ENCODE data around the gene SPAG9. TPM values are rescaled to one million over a fixed set of nuclear protein-coding genes. Genes with fewer than 3 reads are reported as not detected.

The SPAG9 gene
- total RNA-seq, 3 donors from 2014 or later = 37.2 to 45.6 (median 37.4) TPM

- ATAC-seq = no peak
- H3K36me3 Mint-ChIP-seq (ENCODE audit: insufficient read depth) = peaks cover 24% of the 10 kb centered on the region
Observed at GRCh38 chr17:51018541-51018940, 102.1 kb downstream of the SPAG9 start.

GRCh38 chr17:51017270-51017669 is 103.4 kb downstream of the SPAG9 start:
- Mint-ChIP-seq H3K9me3 (no peaks in the 10 kb centered on the region), H3K27me3 (ENCODE audit: low read depth) (no peaks in the 10 kb centered on the region), H3K36me3 (ENCODE audit: insufficient read depth) (peaks cover 27% of the 10 kb centered on the region), H3K4me1 (ENCODE audit: low read depth) (peaks cover 2% of the 10 kb centered on the region), H3K4me3 (no peak overlapping the region)
- DNase-seq = no peak
- ATAC-seq = no peak

More at GRCh38 chr17:51018541-51018940, 102.1 kb downstream of the SPAG9 start:
- Mint-ChIP-seq H3K4me3 (no peak overlapping the region), H3K9me3 (no peaks in the 10 kb centered on the region), H3K27me3 (ENCODE audit: low read depth) (no peaks in the 10 kb centered on the region), H3K4me1 (ENCODE audit: low read depth) (peaks cover 2% of the 10 kb centered on the region)
- no peak for DNase-seq

DNA sequence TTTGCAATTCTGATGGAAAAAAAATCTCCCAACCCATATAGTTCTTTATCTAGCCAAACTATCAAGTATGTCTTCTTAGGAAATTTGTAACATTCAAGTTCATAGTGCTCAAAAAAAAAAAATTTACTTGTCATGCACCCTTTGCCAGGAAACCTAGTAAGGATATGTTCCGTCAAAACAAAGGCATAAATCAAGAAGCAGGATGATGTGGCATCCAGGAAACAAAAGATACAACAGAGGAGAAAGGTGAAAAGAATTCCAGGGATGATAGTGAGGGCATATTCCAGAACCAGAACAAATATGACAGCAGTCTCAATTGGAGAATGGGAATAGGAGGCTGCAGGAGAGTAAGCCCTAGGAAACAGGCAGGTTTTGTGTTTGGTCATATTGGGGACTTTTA is 104.6 kb downstream of the SPAG9 start:
- Mint-ChIP-seq H3K36me3 (ENCODE audit: insufficient read depth) (peaks cover 27% of the 10 kb centered on the region), H3K4me3 (no peak overlapping the region), H3K27me3 (ENCODE audit: low read depth) (no peaks in the 10 kb centered on the region), H3K9me3 (no peaks in the 10 kb centered on the region), H3K4me1 (ENCODE audit: low read depth) (peaks cover 2% of the 10 kb centered on the region)
- no peak for DNase-seq
- ATAC-seq = no peak

DNA sequence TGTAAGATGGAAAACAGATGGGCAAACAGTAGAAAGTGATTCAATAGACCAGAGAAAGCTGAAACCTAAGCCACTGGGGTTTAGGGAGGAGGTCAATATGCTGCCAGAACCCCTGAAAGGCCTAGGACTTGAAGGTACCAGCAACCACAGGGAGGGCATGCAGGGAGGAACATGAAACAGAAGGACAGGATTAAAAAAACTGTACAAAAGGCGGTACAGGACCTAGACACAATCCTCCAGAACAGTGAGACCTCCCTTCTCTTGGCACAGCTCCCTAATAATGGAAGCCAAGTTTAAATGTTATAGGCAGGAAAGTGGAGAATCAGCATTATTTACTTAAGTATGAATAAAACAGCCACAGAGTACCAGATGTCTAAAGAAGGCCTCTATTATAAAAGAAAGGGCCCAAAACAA is 105.5 kb downstream of the SPAG9 start:
- no peaks in the 10 kb centered on the region for H3K9me3 Mint-ChIP-seq
- peaks cover 2% of the 10 kb centered on the region for H3K4me1 Mint-ChIP-seq (ENCODE audit: low read depth)
- ATAC-seq (no peak), DNase-seq (no peak)
- no peak overlapping the region for H3K4me3 Mint-ChIP-seq
- peaks cover 28% of the 10 kb centered on the region for H3K36me3 Mint-ChIP-seq (ENCODE audit: insufficient read depth)
- H3K27me3 Mint-ChIP-seq (ENCODE audit: low read depth) = no peaks in the 10 kb centered on the region

DNA sequence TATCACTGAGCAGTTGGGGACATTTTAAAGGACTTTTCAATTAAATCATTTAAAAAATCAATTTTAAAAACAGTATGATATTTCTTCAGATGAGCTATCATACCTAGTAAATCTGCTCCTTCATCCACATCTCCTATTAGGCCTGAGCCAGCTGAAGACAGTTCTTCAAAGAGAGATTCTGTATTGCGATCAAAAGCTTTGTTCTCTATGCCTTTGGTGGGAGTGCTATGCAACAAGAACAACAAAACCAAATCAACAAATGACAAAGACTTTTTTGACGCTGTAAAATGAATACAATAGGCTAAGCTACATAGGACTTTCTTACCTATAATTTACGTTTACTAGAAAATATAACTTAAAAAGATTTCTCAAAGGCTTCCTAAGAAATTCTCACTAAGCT is 106.5 kb downstream of the SPAG9 start:
- Mint-ChIP-seq H3K4me1 (ENCODE audit: low read depth) (peaks cover 2% of the 10 kb centered on the region), H3K9me3 (no peaks in the 10 kb centered on the region), H3K27me3 (ENCODE audit: low read depth) (no peaks in the 10 kb centered on the region), H3K36me3 (ENCODE audit: insufficient read depth) (peaks cover 28% of the 10 kb centered on the region), H3K4me3 (no peak overlapping the region)
- no peak for DNase-seq
- ATAC-seq = no peak

GRCh38 chr17:51013322-51013721 is 107.3 kb downstream of the SPAG9 start:
- no peak for DNase-seq
- no peak for ATAC-seq
- Mint-ChIP-seq H3K27me3 (ENCODE audit: low read depth) (no peaks in the 10 kb centered on the region), H3K4me1 (ENCODE audit: low read depth) (peaks cover 2% of the 10 kb centered on the region), H3K36me3 (ENCODE audit: insufficient read depth) (peaks cover 27% of the 10 kb centered on the region), H3K4me3 (no peak overlapping the region), H3K9me3 (no peaks in the 10 kb centered on the region)

DNA sequence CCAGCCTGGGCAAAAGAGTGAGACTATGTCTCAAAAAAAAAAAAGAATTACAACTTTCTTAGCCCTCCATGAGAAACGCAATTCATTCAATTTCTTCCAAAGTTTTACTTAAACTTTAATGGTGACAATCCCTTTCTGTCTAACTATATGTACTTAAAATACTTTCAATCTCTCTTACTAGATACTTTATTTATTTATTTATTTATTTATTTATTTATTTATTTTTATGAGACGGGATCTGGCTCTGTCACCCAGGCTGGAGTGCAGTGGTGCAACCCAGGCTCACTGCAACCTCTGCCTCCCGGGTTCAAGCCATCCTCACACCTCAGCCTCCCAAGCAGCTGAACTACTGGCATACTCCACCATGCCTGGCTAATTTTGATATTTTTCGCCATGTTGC is 108.1 kb downstream of the SPAG9 start:
- H3K36me3 Mint-ChIP-seq (ENCODE audit: insufficient read depth) = peaks cover 28% of the 10 kb centered on the region
- ATAC-seq (no peak), DNase-seq (no peak)
- H3K9me3 Mint-ChIP-seq = no peaks in the 10 kb centered on the region
- no peaks in the 10 kb centered on the region for H3K27me3 Mint-ChIP-seq (ENCODE audit: low read depth)
- peaks cover 2% of the 10 kb centered on the region for H3K4me1 Mint-ChIP-seq (ENCODE audit: low read depth)
- H3K4me3 Mint-ChIP-seq = no peak overlapping the region

DNA sequence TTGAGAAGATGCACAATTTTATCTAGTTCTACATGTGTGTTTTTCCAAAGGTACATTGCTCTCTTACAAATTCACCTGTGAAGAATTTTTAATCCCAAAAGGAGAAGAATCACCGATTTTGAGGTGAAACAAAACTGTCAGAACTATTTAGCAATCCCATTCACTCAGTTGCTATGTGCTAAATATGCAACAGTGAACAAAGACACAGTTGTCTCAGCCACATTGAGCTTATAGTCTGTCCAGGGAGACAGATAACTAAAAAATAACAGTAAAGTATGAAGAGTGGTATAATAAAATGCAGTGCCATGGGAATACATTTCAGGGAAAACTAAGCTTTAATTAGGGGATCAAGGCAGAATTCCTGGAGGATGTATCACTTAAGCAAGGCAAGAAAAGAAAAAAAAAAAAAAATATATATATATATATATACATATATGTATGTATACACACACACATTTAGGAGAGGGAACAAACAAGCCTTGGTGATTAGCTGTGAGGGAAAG is 110.4 kb downstream of the SPAG9 start:
- Mint-ChIP-seq H3K4me3 (no peak overlapping the region), H3K4me1 (ENCODE audit: low read depth) (peaks cover 2% of the 10 kb centered on the region), H3K36me3 (ENCODE audit: insufficient read depth) (peaks cover 23% of the 10 kb centered on the region), H3K9me3 (no peaks in the 10 kb centered on the region), H3K27me3 (ENCODE audit: low read depth) (no peaks in the 10 kb centered on the region)
- no peak for ATAC-seq
- no peak for DNase-seq

GRCh38 chr17:51006601-51007000 is 114.1 kb downstream of the SPAG9 start:
- no peak for DNase-seq
- no peak for ATAC-seq
- Mint-ChIP-seq H3K4me1 (ENCODE audit: low read depth) (no peaks in the 10 kb centered on the region), H3K4me3 (no peak overlapping the region), H3K36me3 (ENCODE audit: insufficient read depth) (peaks cover 22% of the 10 kb centered on the region), H3K9me3 (no peaks in the 10 kb centered on the region), H3K27me3 (ENCODE audit: low read depth) (no peaks in the 10 kb centered on the region)

- Mint-ChIP-seq H3K4me3 (no peak overlapping the region), H3K36me3 (ENCODE audit: insufficient read depth) (peaks cover 31% of the 10 kb centered on the region), H3K9me3 (no peaks in the 10 kb centered on the region), H3K27me3 (ENCODE audit: low read depth) (no peaks in the 10 kb centered on the region), H3K4me1 (ENCODE audit: low read depth) (peaks cover 7% of the 10 kb centered on the region)
- DNase-seq (no peak), ATAC-seq (no peak)
Observed at GRCh38 chr17:51005768-51006167, 114.9 kb downstream of the SPAG9 start.

DNA sequence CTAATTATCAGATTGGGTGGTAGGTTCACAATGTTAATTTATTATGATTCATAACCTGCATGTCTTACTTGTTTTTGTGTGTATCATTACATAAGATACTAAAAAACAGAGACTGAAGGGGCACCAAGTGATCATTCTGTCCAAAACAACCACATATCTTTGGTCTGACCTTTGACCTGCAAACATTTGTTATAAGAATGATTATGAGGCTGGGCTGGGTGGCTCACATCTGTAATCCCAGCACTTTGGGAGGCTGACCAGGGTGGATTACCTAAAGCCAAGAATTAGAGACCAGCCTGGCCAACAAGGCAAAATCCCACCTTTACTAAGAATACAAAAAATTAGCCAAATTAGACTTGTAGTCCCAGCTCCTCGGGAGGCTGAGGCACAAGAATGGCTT is 116.4 kb downstream of the SPAG9 start:
- Mint-ChIP-seq H3K36me3 (ENCODE audit: insufficient read depth) (peaks cover 33% of the 10 kb centered on the region), H3K4me3 (no peak overlapping the region), H3K4me1 (ENCODE audit: low read depth) (peaks cover 7% of the 10 kb centered on the region), H3K27me3 (ENCODE audit: low read depth) (no peaks in the 10 kb centered on the region), H3K9me3 (no peaks in the 10 kb centered on the region)
- DNase-seq = no peak
- ATAC-seq = no peak

DNA sequence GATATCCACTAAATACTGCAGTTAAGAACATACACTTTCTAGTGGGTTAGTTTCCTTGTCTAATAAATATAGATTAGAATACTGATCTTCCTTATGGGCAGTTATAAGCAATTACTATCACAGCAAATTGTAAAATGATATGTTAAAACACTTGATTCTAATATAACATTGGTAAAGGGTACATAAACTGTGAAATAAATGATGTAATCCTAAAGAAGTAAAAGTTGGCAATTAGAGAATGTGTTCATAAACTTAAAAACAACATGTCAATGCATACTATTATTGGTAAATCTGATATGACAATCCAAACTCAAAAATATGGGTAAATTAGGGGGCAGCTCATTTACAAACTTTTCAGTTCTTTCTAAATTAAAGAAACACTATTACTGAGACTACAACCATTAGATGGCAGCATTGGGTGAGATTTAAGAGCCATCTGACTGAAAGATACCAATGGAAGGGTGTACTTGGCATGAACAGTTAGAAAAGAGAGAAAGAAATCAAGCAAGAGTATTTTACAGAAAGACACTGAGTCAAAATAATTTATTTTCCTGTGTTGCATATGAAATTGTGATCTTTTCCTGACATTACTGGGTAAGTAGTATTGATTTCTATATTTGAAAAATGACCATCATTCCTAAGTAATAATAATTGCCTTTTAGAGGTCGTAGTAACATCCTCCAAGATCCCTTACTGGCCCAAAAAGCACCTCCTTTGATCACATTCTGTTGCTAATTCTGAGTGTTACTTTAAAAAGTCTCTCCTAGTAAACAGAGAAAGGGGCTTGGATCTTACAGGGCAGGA is 119.6 kb downstream of the SPAG9 start:
- DNase-seq (no peak), ATAC-seq (peak; percentile 58 to 72)
- Mint-ChIP-seq H3K36me3 (ENCODE audit: insufficient read depth) (peaks cover 31% of the 10 kb centered on the region), H3K4me3 (no peak overlapping the region), H3K27me3 (ENCODE audit: low read depth) (no peaks in the 10 kb centered on the region), H3K9me3 (no peaks in the 10 kb centered on the region), H3K4me1 (ENCODE audit: low read depth) (peaks cover 7% of the 10 kb centered on the region)

GRCh38 chr17:50995668-50996067 is 125.0 kb downstream of the SPAG9 start:
- DNase-seq (no peak), ATAC-seq (no peak)
- Mint-ChIP-seq H3K4me1 (ENCODE audit: low read depth) (no peaks in the 10 kb centered on the region), H3K9me3 (no peaks in the 10 kb centered on the region), H3K27me3 (ENCODE audit: low read depth) (no peaks in the 10 kb centered on the region), H3K36me3 (ENCODE audit: insufficient read depth) (peaks cover 44% of the 10 kb centered on the region), H3K4me3 (no peak overlapping the region)

- Mint-ChIP-seq H3K27me3 (ENCODE audit: low read depth) (no peaks in the 10 kb centered on the region), H3K9me3 (no peaks in the 10 kb centered on the region), H3K4me3 (no peak overlapping the region), H3K4me1 (ENCODE audit: low read depth) (no peaks in the 10 kb centered on the region), H3K36me3 (ENCODE audit: insufficient read depth) (peaks cover 48% of the 10 kb centered on the region)
- no peak for ATAC-seq
- DNase-seq = peak; percentile 7
Observed at GRCh38 chr17:50993544-50993943, 127.1 kb downstream of the SPAG9 start.

- H3K27me3 Mint-ChIP-seq (ENCODE audit: low read depth) = no peaks in the 10 kb centered on the region
- DNase-seq = no peak
- ATAC-seq = no peak
- no peak overlapping the region for H3K4me3 Mint-ChIP-seq
- no peaks in the 10 kb centered on the region for H3K9me3 Mint-ChIP-seq
- H3K36me3 Mint-ChIP-seq (ENCODE audit: insufficient read depth) = peaks cover 49% of the 10 kb centered on the region
- no peaks in the 10 kb centered on the region for H3K4me1 Mint-ChIP-seq (ENCODE audit: low read depth)
Observed at GRCh38 chr17:50989149-50989548, 131.5 kb downstream of the SPAG9 start.
